ENCODE measurements around the gene USE1.

DNA sequence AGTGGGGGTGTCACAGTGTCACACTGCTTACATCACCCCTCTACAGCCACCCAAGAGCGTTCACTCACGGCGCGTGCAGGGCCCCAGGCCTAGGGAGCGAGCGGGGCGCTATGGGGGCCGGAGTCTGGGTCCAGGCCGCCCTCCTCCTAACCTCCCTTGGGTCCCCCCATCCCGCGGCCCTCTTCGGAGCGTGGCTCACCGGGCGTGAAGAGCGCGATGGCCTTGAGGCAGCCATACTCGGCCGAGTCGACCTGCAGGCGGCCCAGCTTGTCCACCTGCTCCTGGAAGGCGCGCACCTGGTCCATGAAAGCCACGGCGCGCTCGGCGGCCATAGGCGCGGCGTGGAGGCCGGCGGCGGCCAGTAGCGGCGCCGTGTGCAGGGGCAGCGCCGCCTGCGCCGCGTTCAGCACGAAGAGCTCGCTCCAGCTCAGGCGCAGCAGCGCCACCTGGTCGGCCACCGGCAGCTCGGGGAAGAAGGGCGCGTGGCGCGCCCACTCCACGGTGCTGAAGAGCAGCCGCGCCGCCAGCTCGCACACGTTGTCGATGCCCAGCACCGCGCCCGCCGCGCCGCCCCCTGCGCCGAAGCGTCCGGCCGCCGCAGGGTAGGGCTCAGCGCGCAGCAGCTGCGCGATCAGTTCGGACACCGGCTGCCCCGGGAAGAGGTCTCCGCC, 20.3 kb downstream of the USE1 start:
- TF ChIP-seq, protein P1, sequence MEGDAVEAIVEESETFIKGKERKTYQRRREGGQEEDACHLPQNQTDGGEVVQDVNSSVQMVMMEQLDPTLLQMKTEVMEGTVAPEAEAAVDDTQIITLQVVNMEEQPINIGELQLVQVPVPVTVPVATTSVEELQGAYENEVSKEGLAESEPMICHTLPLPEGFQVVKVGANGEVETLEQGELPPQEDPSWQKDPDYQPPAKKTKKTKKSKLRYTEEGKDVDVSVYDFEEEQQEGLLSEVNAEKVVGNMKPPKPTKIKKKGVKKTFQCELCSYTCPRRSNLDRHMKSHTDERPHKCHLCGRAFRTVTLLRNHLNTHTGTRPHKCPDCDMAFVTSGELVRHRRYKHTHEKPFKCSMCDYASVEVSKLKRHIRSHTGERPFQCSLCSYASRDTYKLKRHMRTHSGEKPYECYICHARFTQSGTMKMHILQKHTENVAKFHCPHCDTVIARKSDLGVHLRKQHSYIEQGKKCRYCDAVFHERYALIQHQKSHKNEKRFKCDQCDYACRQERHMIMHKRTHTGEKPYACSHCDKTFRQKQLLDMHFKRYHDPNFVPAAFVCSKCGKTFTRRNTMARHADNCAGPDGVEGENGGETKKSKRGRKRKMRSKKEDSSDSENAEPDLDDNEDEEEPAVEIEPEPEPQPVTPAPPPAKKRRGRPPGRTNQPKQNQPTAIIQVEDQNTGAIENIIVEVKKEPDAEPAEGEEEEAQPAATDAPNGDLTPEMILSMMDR (IDR thresholded peaks at IDR 0.05; ENCODE audit: insufficient read depth, low read length, poor library complexity, severe bottlenecking) = peak; percentile 49
- no peak for TF ChIP-seq EZH2phosphoT487 (conservative IDR thresholded peaks at IDR 0.05; ENCODE audit: low read length)
